Colonic mucosa (tissue), 4 donors: ENCODE data around the gene MSI2. TPM values are rescaled to one million over a fixed set of nuclear protein-coding genes. Genes with fewer than 3 reads are reported as not detected.
A peak's percentile ranks its signal among the peaks of the same experiment; 100 is the strongest.

Source experiments
- DNase-seq: peaks from one replicate; pipeline ENCODE4 v3.0.0-alpha.2; 2020
- H3K27ac ChIP-seq: fragments of 200-600 bp; one replicate; pipeline ENCODE4 v1.8.0; 2021
- H3K27me3 ChIP-seq: fragments of 200-600 bp; one replicate; pipeline ENCODE4 v1.8.0; 2021
- H3K36me3 ChIP-seq: fragments of 200-600 bp; one replicate; pipeline ENCODE4 v1.8.0; 2021
- H3K4me1 ChIP-seq: fragments of 200-600 bp; one replicate; pipeline ENCODE4 v1.8.0; 2021; ENCODE audit warnings: mild to moderate bottlenecking
- H3K4me3 ChIP-seq: fragments of 200-600 bp; one replicate; pipeline ENCODE4 v1.8.0; 2021
- H3K9ac ChIP-seq, 2 donors: one replicate each; pipeline ENCODE4 v1.7.0; 2013; ENCODE audit warnings: control low read depth in 2 of 2, low read depth in 2 of 2, low read length in 2 of 2
- H3K9me3 ChIP-seq: fragments of 200-600 bp; one replicate; pipeline ENCODE4 v1.8.0; 2021
- CTCF ChIP-seq: fragments of 200-600 bp; IDR thresholded peaks from one replicate; pipeline ENCODE4 v1.8.0; 2022; ENCODE audit warnings: antibody characterized with exemption, mild to moderate bottlenecking
- intact Hi-C: fragments of 100-400 bp; cut with DNase I; formaldehyde crosslinking; loops from one replicate; pipeline ENCODE4 v1.14.1; 2022
- total RNA-seq, 2 donors: library from RNA; stranded (reverse); fragmentation: NEBNext Ultra II Directional in 1 of 2; extraction: Animal tissue kit (Norgen Biotek cat#: 25700) in 1 of 2; gene quantifications; one replicate each; pipeline ENCODE4 v1.2.1, GENCODE V29; 2021
- donor health status: healthy.
- donor health status: DM: no; HTN: no; CAD: no.
- donor health status: DM: no; HTN: no; CAD: no.

Gene MSI2
- total RNA-seq, 2 donors from 2014 or later: 61.6 to 75.4 TPM

GRCh38 chr17:57665128-57665527, 408.8 kb downstream of the MSI2 start:
- no peak for TF ChIP-seq CTCF
- intact Hi-C loops: no loop called here
- DNase-seq: no peak
- Histone ChIP-seq H3K27ac (no peak overlapping the region), H3K36me3 (no peaks in the 10 kb centered on the region), H3K4me3 (no peak overlapping the region), H3K27me3 (no peaks in the 10 kb centered on the region), H3K9ac (no peak overlapping the region), H3K9me3 (no peaks in the 10 kb centered on the region), H3K4me1 (no peaks in the 10 kb centered on the region)

GRCh38 chr17:57665696-57666095, 409.4 kb downstream of the MSI2 start:
- H3K4me3 ChIP-seq: no peak overlapping the region
- H3K9ac ChIP-seq: no peak overlapping the region
- intact Hi-C loops: no loop called here
- H3K4me1 ChIP-seq: no peaks in the 10 kb centered on the region
- TF ChIP-seq CTCF: no peak
- no peaks in the 10 kb centered on the region for H3K9me3 ChIP-seq
- no peaks in the 10 kb centered on the region for H3K27me3 ChIP-seq
- DNase-seq: no peak
- no peaks in the 10 kb centered on the region for H3K36me3 ChIP-seq
- H3K27ac ChIP-seq: no peak overlapping the region

- TF ChIP-seq CTCF: no peak
- H3K27ac ChIP-seq: no peak overlapping the region
- H3K27me3 ChIP-seq: no peaks in the 10 kb centered on the region
- no peak overlapping the region for H3K4me3 ChIP-seq
- no peak for DNase-seq
- intact Hi-C loops: no loop called here
- no peaks in the 10 kb centered on the region for H3K9me3 ChIP-seq
- H3K36me3 ChIP-seq: no peaks in the 10 kb centered on the region
- no peak overlapping the region for H3K9ac ChIP-seq
- H3K4me1 ChIP-seq: no peaks in the 10 kb centered on the region
Measured at GRCh38 chr17:57666201-57666870, 410.0 kb downstream of the MSI2 start.

GRCh38 chr17:57666946-57667345, 410.6 kb downstream of the MSI2 start:
- no peaks in the 10 kb centered on the region for H3K27me3 ChIP-seq
- no peaks in the 10 kb centered on the region for H3K4me1 ChIP-seq
- no peak for DNase-seq
- no peak overlapping the region for H3K4me3 ChIP-seq
- H3K9me3 ChIP-seq: no peaks in the 10 kb centered on the region
- intact Hi-C loops: no loop called here
- no peak for TF ChIP-seq CTCF
- no peaks in the 10 kb centered on the region for H3K36me3 ChIP-seq
- H3K9ac ChIP-seq: no peak overlapping the region
- no peak overlapping the region for H3K27ac ChIP-seq

GRCh38 chr17:57667461-57667923, 411.2 kb downstream of the MSI2 start:
- intact Hi-C loops: no loop called here
- DNase-seq: peak; percentile 9
- no peak for TF ChIP-seq CTCF
- Histone ChIP-seq H3K9me3 (no peaks in the 10 kb centered on the region), H3K9ac (no peak overlapping the region), H3K27ac (no peak overlapping the region), H3K27me3 (no peaks in the 10 kb centered on the region), H3K4me1 (no peaks in the 10 kb centered on the region), H3K4me3 (no peak overlapping the region), H3K36me3 (no peaks in the 10 kb centered on the region)
